HepG2 (cell line): ENCODE results near the gene TBCCD1. TPM values are rescaled to one million over a fixed set of nuclear protein-coding genes. Genes with fewer than 3 reads are reported as not detected.

Experiments
- CBFB ChIP-seq: sonication (generic); formaldehyde crosslinking; IDR thresholded peaks from 2 replicates; pipeline ENCODE4 v1.4.0; 2020; ENCODE audit warnings: missing genetic modification reagents
- CREM ChIP-seq, 2 experiments: sonication (generic) in 1 of 2; formaldehyde crosslinking in 1 of 2; IDR thresholded peaks; 2 replicates each; pipeline versions ENCODE4 v1.4.0 to v1.6.1; 2016 to 2020; ENCODE audit warnings: antibody characterized with exemption in 1 of 2, mild to moderate bottlenecking in 1 of 2, missing genetic modification reagents in 1 of 2
- DNMT3B ChIP-seq: conservative IDR thresholded peaks from 2 replicates; pipeline ENCODE4 v1.6.1; 2016; ENCODE audit warnings: missing biosample characterization, control low read depth
- ELK4 ChIP-seq: sonication (generic); formaldehyde crosslinking; IDR thresholded peaks from 2 replicates; pipeline ENCODE4 v1.9.0; 2021; ENCODE audit warnings: missing genetic modification reagents, borderline replicate concordance
- HNF4G ChIP-seq, 2 experiments: sonication (generic) in 1 of 2; formaldehyde crosslinking in 1 of 2; IDR thresholded peaks; 2 replicates each; pipeline versions ENCODE4 v1.4.0 to v1.6.1; 2011 to 2020; ENCODE audit warnings: borderline replicate concordance in 2 of 2, low read depth in 2 of 2, mild to moderate bottlenecking in 2 of 2, low read length in 1 of 2, missing genetic modification reagents in 1 of 2, moderate library complexity in 1 of 2
- KAT2B ChIP-seq: fragments of 150-350 bp; IDR thresholded peaks from 2 replicates; pipeline ENCODE4 v1.6.1; 2014; ENCODE audit warnings: low read depth, low read length, borderline replicate concordance
- KDM5A ChIP-seq: fragments of 200-600 bp; sonication (generic); IDR thresholded peaks from 2 replicates; pipeline ENCODE4 v1.7.0; 2018; ENCODE audit warnings: antibody characterized with exemption, mild to moderate bottlenecking, low read length, borderline replicate concordance
- LCORL ChIP-seq, 2 experiments: fragments of 450-650 bp in 1 of 2; sonication (generic) in 1 of 2; formaldehyde crosslinking in 1 of 2; IDR thresholded peaks; 2 replicates each; pipeline versions ENCODE4 v1.5.0 to v1.6.1; 2017 to 2020; ENCODE audit warnings: antibody characterized with exemption in 1 of 2, missing genetic modification reagents in 1 of 2
- MED8 ChIP-seq: sonication (generic); formaldehyde crosslinking; IDR thresholded peaks from 2 replicates; pipeline ENCODE4 v1.8.1; 2023; ENCODE audit warnings: mild to moderate bottlenecking, missing genetic modification reagents; ENCODE audit not compliant: insufficient replicate concordance
- MEF2D ChIP-seq: sonication (generic); formaldehyde crosslinking; IDR thresholded peaks from 2 replicates; pipeline ENCODE4 v1.5.1; 2020; ENCODE audit warnings: mild to moderate bottlenecking, missing genetic modification reagents
- PAXIP1 ChIP-seq: sonication (generic); formaldehyde crosslinking; conservative IDR thresholded peaks from 2 replicates; pipeline ENCODE4 v1.4.0; 2020; ENCODE audit warnings: mild to moderate bottlenecking, missing genetic modification reagents, moderate library complexity
- SAP130 ChIP-seq: IDR thresholded peaks from 2 replicates; pipeline ENCODE4 v1.6.1; 2016; ENCODE audit warnings: low read depth
- SRY ChIP-seq: sonication (generic); formaldehyde crosslinking; IDR thresholded peaks from 2 replicates; pipeline ENCODE4 v1.8.0; 2022; ENCODE audit warnings: mild to moderate bottlenecking, missing genetic modification reagents
- polyA plus RNA-seq, 8 experiments: library from polyadenylated mRNA; depleted of rRNA in 3 of 8; stranded (reverse) in 7 of 8; unstranded in 1 of 8; fragments of >200 nt; fragmentation: Illumina TruSeq in 4 of 8; extraction: Trizol in 4 of 8; gene quantifications; 2 replicates each; pipeline versions ENCODE4 v1.2.1 to v1.2.3, GENCODE V29; 2011 to 2016; ENCODE audit warnings: low read depth in 4 of 8, missing spikeins in 1 of 8, mixed read lengths in 1 of 8; ENCODE audit not compliant: insufficient read depth in 1 of 8
- total RNA-seq, 5 experiments: library from RNA; depleted of rRNA; stranded (reverse); fragments of >200 nt; fragmentation: Illumina TruSeq; extraction: Trizol; gene quantifications; 2 replicates each; pipeline ENCODE4 v1.2.3, GENCODE V29; 2016; ENCODE audit warnings: low read depth in 1 of 5

TBCCD1 gene
- total and polyA plus RNA-seq, 2 of the 13 experiments (the other 11 are each of a cell fraction or from before 2014, with no cell fraction given): 13.6 to 16.2 TPM

GRCh38 chr3:186593862-186594261, 26.7 kb upstream of the TBCCD1 start (continued):
- peak; percentile 74 for TF ChIP-seq PAXIP1 (CRISPR knock-in tag)
- TF ChIP-seq SAP130: peak; percentile 63
- TF ChIP-seq MED8 (CRISPR knock-in tag): peak; percentile 29
- peak; percentile 50; the same call in 1 of the 2 replicates for TF ChIP-seq DNMT3B (CRISPR knock-in tag)
- TF ChIP-seq KAT2B: no peak
- TF ChIP-seq SRY (CRISPR knock-in tag): no peak
- peak; percentile 81 for TF ChIP-seq HNF4G (IDR thresholded peaks at IDR 0.05; ENCODE audit: borderline replicate concordance, low read depth, low read length)
- no peak; the same call in 1 of the 2 replicates for TF ChIP-seq HNF4G (CRISPR knock-in tag; IDR thresholded peaks at IDR 0.05; ENCODE audit: borderline replicate concordance, low read depth)
- 0 out of 2 replicates have a peak, but pooled peaks have one; percentile 25 for TF ChIP-seq CREM (IDR thresholded peaks at IDR 0.05)
- TF ChIP-seq CREM (CRISPR knock-in tag; IDR thresholded peaks at IDR 0.05): no peak
- TF ChIP-seq LCORL (IDR thresholded peaks at IDR 0.05): no peak
- TF ChIP-seq LCORL (CRISPR knock-in tag; IDR thresholded peaks at IDR 0.05): 0 out of 2 replicates have a peak, but pooled peaks have one; percentile 33
- no peak for TF ChIP-seq MEF2D (CRISPR knock-in tag)
- TF ChIP-seq KDM5A: no peak
- no peak for TF ChIP-seq CBFB (CRISPR knock-in tag)
- no peak for TF ChIP-seq ELK4 (CRISPR knock-in tag)
